Ovary (tissue), 3 donors: ENCODE data around the gene HS6ST3.

Experiments used
- EP300 ChIP-seq: sonication (generic); formaldehyde crosslinking; IDR thresholded peaks from one replicate; pipeline ENCODE4 v1.6.1; 2017; ENCODE audit warnings: antibody characterized with exemption
- POLR2A ChIP-seq: fragments of 450-650 bp; IDR thresholded peaks from one replicate; pipeline ENCODE4 v1.6.1; 2017; ENCODE audit warnings: antibody characterized with exemption, mild to moderate bottlenecking, moderate library complexity
- TF ChIP-seq, protein P1 (sequence below), 3 donors: fragments of 450-650 bp in 2 of 3; fragments of 200-600 bp in 1 of 3; IDR thresholded peaks; one replicate each; pipeline versions ENCODE4 v1.5.1 to v1.8.0; 2016 to 2022; ENCODE audit warnings: antibody characterized with exemption in 3 of 3, mild to moderate bottlenecking in 1 of 3
- donor health status: DM: no; HTN: no; CAD: no.

DNA sequence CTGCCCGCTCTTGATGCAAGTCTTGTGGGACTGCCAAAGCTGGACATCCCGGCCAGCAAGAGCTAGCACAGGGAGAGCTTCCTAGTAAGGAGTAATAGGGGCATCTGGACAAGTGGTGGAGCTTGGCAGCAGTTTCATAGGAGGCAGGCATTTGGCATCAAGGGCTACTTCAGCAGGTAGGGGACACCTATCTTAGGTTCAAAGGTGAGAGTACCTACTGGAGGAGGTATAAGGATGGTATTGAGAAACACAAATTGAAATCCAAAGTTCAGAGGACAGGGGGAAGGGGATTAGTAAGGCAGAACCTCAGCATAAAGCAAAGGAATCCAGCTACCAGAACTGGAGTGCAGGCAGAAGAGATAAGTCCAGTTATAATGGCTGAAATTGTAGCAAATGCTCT lies 462.7 kb downstream of the HS6ST3 start:
- TF ChIP-seq POLR2A (no peak), EP300 (no peak)
- TF ChIP-seq, protein P1, sequence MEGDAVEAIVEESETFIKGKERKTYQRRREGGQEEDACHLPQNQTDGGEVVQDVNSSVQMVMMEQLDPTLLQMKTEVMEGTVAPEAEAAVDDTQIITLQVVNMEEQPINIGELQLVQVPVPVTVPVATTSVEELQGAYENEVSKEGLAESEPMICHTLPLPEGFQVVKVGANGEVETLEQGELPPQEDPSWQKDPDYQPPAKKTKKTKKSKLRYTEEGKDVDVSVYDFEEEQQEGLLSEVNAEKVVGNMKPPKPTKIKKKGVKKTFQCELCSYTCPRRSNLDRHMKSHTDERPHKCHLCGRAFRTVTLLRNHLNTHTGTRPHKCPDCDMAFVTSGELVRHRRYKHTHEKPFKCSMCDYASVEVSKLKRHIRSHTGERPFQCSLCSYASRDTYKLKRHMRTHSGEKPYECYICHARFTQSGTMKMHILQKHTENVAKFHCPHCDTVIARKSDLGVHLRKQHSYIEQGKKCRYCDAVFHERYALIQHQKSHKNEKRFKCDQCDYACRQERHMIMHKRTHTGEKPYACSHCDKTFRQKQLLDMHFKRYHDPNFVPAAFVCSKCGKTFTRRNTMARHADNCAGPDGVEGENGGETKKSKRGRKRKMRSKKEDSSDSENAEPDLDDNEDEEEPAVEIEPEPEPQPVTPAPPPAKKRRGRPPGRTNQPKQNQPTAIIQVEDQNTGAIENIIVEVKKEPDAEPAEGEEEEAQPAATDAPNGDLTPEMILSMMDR (IDR thresholded peaks at IDR 0.05), result no peak
